ENCODE data around the gene MAFG.

MAFG gene

DNA sequence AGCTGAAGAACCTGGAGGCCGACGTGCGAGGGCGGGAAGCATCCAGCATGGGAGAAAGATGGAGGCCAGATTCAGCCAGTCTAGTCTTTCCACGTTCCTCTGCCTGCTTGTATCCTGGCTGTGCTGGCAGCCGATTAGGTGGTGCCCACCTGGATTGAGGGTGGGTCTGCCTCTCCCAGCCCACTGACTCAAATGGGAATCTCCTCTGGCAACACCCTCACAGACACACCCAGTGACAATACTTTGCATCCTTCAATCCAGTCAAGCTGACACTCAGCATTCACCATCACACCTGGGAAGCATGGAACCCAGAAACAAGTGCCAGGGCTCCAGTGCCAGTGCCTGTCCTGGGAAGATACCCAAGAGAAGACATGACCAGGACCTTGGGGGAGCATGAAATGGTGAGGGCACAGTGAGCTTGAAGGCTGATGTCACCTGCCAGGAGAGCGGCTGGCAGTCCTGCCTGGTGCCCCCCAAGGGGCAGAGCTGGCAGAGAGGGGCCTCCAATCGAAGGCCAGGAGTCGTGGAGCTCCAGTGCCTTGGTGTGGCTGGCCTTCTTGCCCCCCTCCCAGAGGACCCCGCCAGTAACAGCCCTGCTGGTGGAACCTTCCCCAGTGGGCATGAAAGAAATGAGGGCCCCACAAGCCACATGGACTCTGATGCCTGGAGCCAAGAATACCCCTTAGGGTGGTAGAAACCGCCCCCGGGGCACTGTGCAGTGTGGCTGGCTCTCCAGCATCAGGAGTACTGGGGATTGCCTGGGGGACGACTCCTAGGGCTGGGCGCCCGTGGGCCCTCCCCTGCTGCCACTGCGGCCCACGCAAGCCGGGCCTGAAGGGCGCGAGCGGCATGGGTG, 26.1 kb downstream of the MAFG start:
- Histone ChIP-seq H3K36me3 (peaks cover 53% of the 10 kb centered on the region), H3K9me3 (no peaks in the 10 kb centered on the region), H3K27ac (no peak overlapping the region), H3K27me3 (peaks cover 34% of the 10 kb centered on the region), H3K4me1 (ENCODE audit: control insufficient read depth in 1 of 2, insufficient read depth in 1 of 2, low read depth in 1 of 2, low read length in 1 of 2) (peaks cover 0 to 10% of the 10 kb centered on the region in 2 experiments), H3K4me3 (ENCODE audit: low read depth in 1 of 2, low read length in 1 of 2) (no peak overlapping the region)
- TF ChIP-seq, protein P1, sequence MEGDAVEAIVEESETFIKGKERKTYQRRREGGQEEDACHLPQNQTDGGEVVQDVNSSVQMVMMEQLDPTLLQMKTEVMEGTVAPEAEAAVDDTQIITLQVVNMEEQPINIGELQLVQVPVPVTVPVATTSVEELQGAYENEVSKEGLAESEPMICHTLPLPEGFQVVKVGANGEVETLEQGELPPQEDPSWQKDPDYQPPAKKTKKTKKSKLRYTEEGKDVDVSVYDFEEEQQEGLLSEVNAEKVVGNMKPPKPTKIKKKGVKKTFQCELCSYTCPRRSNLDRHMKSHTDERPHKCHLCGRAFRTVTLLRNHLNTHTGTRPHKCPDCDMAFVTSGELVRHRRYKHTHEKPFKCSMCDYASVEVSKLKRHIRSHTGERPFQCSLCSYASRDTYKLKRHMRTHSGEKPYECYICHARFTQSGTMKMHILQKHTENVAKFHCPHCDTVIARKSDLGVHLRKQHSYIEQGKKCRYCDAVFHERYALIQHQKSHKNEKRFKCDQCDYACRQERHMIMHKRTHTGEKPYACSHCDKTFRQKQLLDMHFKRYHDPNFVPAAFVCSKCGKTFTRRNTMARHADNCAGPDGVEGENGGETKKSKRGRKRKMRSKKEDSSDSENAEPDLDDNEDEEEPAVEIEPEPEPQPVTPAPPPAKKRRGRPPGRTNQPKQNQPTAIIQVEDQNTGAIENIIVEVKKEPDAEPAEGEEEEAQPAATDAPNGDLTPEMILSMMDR (IDR thresholded peaks at IDR 0.05), result no peak

DNA sequence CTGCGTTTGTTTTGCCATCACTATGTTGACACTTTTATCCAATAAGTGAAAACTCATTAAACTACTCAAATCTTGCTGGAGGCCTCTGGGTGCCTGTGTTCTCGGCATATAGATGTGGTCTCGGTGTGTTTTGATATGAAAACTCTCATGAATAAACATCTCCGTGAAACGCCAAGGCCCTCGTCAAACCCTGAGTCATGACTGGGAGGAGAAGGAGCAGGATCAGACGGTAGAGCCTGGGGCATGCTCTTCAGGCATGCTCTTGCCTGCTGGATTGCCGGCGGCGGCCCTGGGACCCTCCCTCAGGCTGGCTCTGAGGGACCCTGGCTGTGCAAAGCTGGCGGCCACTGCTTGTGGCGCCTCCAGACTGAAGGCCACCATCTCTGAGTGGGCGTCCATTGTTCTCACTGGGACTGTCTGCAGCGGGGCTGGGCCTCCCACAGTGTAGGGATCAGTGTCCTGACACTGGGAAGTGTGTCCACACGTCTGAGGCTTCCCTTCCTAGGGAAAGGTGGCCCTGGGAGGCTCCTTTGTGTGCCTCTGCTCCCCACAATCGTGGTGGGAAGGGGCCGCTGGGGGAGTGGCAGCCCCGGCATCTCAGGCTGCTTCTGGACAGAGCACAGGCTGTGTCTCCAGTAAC, 27.2 kb downstream of the MAFG start:
- Histone ChIP-seq H3K4me3 (ENCODE audit: low read depth in 1 of 2, low read length in 1 of 2) (no peak overlapping the region), H3K4me1 (ENCODE audit: control insufficient read depth in 1 of 2, insufficient read depth in 1 of 2, low read depth in 1 of 2, low read length in 1 of 2) (peaks cover 0 to 10% of the 10 kb centered on the region in 2 experiments), H3K9me3 (no peaks in the 10 kb centered on the region), H3K27me3 (peaks cover 34% of the 10 kb centered on the region), H3K36me3 (peaks cover 64% of the 10 kb centered on the region), H3K27ac (no peak overlapping the region)
- TF ChIP-seq, protein P1 (IDR thresholded peaks at IDR 0.05), result no peak

DNA sequence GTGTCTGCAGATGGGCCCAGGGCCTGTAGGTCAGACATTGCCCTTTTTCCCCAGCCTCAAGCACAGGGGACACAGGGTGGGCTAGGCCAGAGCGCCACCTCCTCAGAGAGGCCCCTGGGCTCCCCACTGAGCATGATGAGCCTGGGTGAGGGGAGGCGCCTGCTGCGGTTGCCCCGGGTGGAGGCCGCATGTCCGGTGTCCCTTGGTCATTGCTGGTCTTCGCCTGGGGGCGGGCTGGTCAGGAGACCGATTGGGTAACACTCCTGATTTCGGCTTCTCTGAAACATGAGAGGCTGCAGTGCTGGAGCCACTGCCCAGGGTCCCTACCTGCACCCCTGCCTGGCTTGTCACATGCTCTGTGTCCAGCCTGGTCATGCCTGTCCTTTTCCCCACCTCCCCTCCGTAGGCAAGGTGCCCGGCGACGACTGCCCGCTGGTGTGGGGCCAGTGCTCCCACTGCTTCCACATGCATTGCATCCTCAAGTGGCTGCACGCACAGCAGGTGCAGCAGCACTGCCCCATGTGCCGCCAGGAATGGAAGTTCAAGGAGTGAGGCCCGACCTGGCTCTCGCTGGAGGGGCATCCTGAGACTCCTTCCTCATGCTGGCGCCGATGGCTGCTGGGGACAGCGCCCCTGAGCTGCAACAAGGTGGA, 27.9 kb downstream of the MAFG start:
- Histone ChIP-seq H3K36me3 (peaks cover 69% of the 10 kb centered on the region), H3K27me3 (peaks cover 34% of the 10 kb centered on the region), H3K4me3 (ENCODE audit: low read depth in 1 of 2, low read length in 1 of 2) (no peak overlapping the region), H3K9me3 (no peaks in the 10 kb centered on the region), H3K4me1 (ENCODE audit: control insufficient read depth in 1 of 2, insufficient read depth in 1 of 2, low read depth in 1 of 2, low read length in 1 of 2) (peaks cover 0 to 10% of the 10 kb centered on the region in 2 experiments), H3K27ac (no peak overlapping the region)
- TF ChIP-seq, protein P1 (IDR thresholded peaks at IDR 0.05), result no peak

DNA sequence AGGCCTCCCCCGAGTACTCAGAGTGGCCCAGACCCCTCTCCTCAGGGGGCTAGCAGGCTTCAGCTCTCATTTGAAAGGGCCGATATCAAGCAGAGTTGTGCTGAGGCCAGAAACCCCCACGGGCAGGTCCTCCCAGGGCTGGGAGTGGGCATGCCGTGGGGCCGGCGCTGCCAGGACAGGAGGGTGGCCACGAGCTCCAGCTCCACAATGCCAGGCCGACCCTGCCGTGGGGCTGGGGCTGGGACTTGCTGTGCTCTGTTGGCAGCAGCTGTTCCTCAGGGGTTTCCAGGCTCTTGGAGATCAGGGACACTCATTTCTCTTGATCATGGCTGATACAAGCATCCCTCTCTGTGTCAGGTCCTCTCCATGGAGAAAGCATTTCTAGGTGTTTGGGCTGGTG, 28.6 kb downstream of the MAFG start:
- peaks cover 33% of the 10 kb centered on the region for H3K27me3 ChIP-seq
- no peak overlapping the region for H3K4me3 ChIP-seq (ENCODE audit: low read depth in 1 of 2, low read length in 1 of 2)
- peaks cover 0 to 10% of the 10 kb centered on the region in 2 experiments for H3K4me1 ChIP-seq (ENCODE audit: control insufficient read depth in 1 of 2, insufficient read depth in 1 of 2, low read depth in 1 of 2, low read length in 1 of 2)
- no peak overlapping the region for H3K27ac ChIP-seq
- H3K36me3 ChIP-seq, result peaks cover 68% of the 10 kb centered on the region
- TF ChIP-seq, protein P1 (IDR thresholded peaks at IDR 0.05), result no peak
- no peaks in the 10 kb centered on the region for H3K9me3 ChIP-seq

GRCh38 chr17:81898029-81898866, 29.3 kb downstream of the MAFG start:
- H3K27me3 ChIP-seq, result peaks cover 27% of the 10 kb centered on the region
- TF ChIP-seq, protein P1 (IDR thresholded peaks at IDR 0.05), result no peak
- no peaks in the 10 kb centered on the region for H3K9me3 ChIP-seq
- H3K4me3 ChIP-seq (ENCODE audit: low read depth in 1 of 2, low read length in 1 of 2), result no peak overlapping the region
- peaks cover 0 to 10% of the 10 kb centered on the region in 2 experiments for H3K4me1 ChIP-seq (ENCODE audit: control insufficient read depth in 1 of 2, insufficient read depth in 1 of 2, low read depth in 1 of 2, low read length in 1 of 2)
- peaks cover 63% of the 10 kb centered on the region for H3K36me3 ChIP-seq
- no peak overlapping the region for H3K27ac ChIP-seq

All from neutrophil (primary cell).